AG10803 (cell line): ENCODE results near the gene ADCY10.

Source experiments
- DNase-seq: peaks from one replicate; pipeline ENCODE4 v3.0.0; 2010; ENCODE audit warnings: low read depth
- H3K4me3 ChIP-seq: 2 replicates; pipeline ENCODE4 v1.5.1; 2011; ENCODE audit warnings: mild to moderate bottlenecking, low read length, control low read depth
- TF ChIP-seq, protein P1 (sequence below): conservative IDR thresholded peaks from 2 replicates; pipeline ENCODE4 v1.5.1; 2011; ENCODE audit warnings: mild to moderate bottlenecking, low read length, control low read depth, inconsistent platforms

ADCY10 gene

DNA sequence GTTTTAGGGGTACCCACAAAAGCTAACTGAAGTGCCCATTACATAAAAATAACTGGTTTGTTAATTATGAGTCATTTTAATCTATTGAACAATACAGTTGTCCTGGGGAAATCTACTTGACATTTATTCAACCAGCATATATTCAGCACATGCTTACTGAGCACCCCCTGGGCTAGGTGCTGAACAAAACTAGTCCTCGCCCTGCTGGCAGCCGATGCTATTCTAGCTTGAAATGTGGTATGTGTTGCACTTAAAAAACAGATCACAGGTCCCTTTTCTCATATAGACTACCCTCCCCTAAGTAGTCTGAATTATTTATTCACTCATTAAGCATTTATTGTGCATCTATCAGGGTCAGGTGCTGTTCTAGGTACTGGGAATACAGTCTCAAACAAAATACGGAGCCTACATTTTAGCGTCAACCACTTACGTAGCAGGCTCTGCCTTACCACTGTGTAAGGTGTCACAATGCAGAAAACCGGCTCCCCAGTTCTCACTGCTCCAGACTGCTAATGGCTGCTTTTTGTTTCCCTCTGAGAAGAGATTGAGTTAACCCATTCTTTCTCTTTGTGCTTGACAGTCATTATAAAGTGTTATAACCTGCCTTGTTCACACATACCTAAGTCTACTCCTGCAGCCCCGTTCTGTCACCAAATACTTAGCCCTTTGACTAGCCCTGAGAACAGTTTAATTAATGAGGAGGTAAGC is 57.1 kb downstream of the ADCY10 start:
- TF ChIP-seq, protein P1, sequence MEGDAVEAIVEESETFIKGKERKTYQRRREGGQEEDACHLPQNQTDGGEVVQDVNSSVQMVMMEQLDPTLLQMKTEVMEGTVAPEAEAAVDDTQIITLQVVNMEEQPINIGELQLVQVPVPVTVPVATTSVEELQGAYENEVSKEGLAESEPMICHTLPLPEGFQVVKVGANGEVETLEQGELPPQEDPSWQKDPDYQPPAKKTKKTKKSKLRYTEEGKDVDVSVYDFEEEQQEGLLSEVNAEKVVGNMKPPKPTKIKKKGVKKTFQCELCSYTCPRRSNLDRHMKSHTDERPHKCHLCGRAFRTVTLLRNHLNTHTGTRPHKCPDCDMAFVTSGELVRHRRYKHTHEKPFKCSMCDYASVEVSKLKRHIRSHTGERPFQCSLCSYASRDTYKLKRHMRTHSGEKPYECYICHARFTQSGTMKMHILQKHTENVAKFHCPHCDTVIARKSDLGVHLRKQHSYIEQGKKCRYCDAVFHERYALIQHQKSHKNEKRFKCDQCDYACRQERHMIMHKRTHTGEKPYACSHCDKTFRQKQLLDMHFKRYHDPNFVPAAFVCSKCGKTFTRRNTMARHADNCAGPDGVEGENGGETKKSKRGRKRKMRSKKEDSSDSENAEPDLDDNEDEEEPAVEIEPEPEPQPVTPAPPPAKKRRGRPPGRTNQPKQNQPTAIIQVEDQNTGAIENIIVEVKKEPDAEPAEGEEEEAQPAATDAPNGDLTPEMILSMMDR: no peak
- DNase-seq: no peak
- H3K4me3 ChIP-seq: no peak overlapping the region

DNA sequence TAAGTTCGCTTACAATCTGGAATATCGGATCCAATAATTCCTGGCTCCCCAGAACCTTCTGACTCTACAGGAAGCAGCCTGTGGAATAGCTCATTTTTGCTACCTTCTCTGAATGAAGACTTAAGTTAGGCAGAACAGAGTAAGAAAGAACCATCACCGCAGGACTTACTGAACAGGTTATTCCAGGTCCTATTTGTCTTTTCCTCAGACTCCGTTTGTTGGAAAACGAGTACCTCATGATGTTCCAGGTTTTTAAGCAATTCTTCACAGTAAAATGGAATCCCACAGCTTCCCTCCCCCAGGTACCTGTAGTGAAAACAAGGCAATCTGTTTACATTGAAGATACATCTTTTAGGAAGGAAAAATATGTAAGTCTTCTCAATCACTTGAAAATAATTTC is 59.8 kb downstream of the ADCY10 start:
- TF ChIP-seq, protein P1: no peak
- no peak for DNase-seq
- H3K4me3 ChIP-seq: no peak overlapping the region

DNA sequence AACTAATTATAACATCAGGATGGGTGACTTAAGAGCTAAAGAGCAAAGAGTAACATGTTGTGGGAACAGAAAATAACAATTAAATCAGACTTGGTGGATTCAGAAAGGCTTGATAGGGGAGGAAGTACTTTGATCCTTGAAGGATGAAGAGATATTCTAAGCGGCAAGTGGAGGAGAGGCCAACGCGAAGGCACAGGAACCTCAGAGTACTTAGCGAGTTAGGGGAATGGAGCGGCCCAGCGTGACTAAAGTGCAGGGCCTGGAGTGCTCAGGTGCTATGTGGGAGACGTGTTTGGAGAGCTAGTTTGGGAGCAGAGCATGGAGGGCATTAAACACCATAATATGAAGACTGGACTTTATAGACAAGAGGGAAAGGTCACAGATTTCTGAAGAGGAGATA is 64.3 kb downstream of the ADCY10 start:
- no peak overlapping the region for H3K4me3 ChIP-seq
- DNase-seq: no peak
- TF ChIP-seq, protein P1: no peak

DNA sequence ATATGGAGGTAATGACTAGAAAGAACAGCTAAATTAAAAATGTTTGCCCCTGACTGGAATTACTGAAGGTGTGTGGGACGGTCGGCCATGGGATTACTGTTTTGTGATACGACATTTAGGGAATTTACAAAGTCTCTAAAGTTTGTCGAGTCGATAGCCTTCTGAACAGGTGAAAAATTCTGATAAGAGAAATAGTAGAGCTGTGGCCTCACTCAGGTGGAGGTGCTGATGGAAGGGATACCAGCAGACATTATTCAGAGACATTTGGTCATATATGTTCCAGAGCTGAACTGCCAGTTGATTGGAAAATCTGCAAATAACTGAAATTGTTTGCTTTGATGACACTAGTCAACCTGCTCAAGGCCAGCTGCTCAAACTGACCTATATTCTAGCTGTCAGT is 71.1 kb downstream of the ADCY10 start:
- TF ChIP-seq, protein P1: no peak
- no peak overlapping the region for H3K4me3 ChIP-seq
- no peak for DNase-seq

DNA sequence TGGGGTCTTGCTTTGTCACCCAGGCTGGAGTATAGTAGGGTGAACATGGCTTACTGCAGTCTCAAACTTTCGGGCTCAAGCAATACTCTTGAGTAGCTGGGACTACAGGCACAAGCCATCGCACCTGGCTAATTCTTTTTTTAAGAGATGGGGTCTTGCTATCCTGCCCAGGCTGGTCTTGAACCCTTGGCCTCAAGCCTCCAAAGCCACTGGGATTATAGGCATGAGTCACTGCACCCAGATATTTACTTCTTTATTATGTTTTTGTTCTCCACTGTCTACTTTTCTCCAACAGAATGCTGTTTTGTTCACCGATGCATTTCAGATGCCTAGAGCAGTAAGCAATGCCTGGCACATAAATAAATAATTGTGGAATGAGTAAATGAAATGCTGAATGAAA is 72.4 kb downstream of the ADCY10 start:
- no peak overlapping the region for H3K4me3 ChIP-seq
- TF ChIP-seq, protein P1: no peak
- DNase-seq: no peak

DNA sequence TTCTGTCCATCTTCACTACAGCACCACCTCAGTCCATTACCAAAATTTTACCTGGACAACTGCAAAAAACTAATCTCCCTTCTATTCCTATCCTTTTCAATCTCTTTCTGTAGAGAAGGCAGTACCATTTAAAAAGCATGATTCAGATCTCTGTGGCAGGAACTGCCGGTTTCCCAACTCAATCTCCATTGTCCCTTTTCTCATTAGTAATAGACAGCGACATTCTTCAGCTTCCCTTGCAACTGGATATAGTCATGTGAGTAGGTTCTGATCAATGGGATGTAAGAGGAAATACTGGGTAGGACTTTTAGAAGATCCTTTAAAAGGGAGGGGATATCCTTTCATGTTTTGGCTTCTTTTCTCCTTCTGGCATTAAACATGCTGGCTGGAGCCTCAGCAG is 74.9 kb downstream of the ADCY10 start:
- no peak for DNase-seq
- TF ChIP-seq, protein P1: no peak
- H3K4me3 ChIP-seq: no peak overlapping the region

DNA sequence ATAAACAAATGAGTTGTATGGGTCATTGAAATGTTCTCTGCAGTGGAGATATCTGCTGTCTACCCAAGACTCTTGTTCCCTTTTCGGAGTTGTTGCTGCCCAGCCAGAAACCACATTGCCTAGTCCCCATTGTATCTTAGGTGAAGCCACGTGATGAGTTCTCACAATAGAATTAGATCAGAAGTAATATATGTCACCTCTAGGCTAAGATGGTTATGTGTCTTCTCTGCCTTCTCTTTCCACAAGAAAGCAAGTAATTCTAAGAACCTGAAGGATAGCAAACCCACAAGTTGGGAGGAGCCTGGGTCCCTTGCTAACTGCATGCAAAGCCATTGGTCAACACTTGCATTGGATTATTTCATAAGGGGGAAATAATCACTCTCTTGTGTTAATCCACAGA is 76.6 kb downstream of the ADCY10 start:
- DNase-seq: no peak
- H3K4me3 ChIP-seq: no peak overlapping the region
- TF ChIP-seq, protein P1: no peak
